IPS-15b (cell line): ENCODE data around the gene SLFNL1.

Experiments
- H3K27me3 ChIP-seq: one replicate; pipeline ENCODE4 v1.6.1; 2013; ENCODE audit warnings: low read length; ENCODE audit not compliant: control insufficient read depth, insufficient read depth
- H3K36me3 ChIP-seq: one replicate; pipeline ENCODE4 v1.6.1; 2013; ENCODE audit warnings: low read length; ENCODE audit not compliant: control insufficient read depth, insufficient read depth
- H3K4me1 ChIP-seq: one replicate; pipeline ENCODE4 v1.6.1; 2013; ENCODE audit warnings: mild to moderate bottlenecking, low read length; ENCODE audit not compliant: control insufficient read depth, insufficient read depth
- H3K4me3 ChIP-seq: one replicate; pipeline ENCODE4 v1.5.1; 2013; ENCODE audit warnings: low read depth, low read length
- H3K9ac ChIP-seq: one replicate; pipeline ENCODE4 v1.6.1; 2013; ENCODE audit warnings: low read depth, mild to moderate bottlenecking, low read length
- H3K9me3 ChIP-seq: one replicate; pipeline ENCODE4 v1.6.1; 2013; ENCODE audit warnings: mild to moderate bottlenecking, low read length; ENCODE audit not compliant: control insufficient read depth, insufficient read depth

Gene SLFNL1

DNA sequence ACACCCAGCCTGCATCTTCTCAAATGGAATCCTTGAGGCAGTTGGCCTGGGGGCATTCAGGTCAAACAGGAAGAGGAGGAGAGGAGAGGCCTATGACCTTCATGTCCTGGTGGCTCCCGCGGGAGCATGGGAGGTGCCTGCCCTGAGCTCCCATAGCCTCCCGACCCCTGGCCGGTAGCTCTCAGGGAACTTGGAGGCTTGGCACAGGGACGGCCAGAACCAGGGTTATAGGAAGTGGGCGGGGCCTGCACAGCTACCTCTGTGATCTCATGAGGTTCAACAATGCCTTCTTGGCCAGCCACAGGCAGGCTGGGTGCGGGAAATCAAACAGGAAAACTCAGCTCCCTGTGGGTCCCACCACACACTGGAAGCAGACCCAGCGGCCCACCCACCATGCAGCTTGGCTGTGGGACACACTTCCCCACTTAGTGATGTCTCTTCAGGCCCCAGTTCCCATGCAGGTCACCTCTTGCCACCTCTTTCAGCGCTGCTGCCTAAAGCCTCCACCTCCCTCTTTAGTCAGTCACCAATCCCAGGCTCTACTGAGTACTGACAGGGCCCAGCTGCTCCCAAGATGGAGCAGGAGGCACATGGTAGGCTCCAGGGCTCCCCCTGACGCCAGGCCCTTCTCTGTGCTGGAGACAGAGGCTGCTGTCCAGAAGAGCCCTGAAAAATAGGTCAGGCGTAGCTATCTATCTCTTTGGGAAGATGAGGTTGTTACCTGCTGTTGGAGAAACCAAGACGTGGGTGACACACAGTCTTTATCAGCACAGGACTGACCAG lies at the start of gene SLFNL1:
Gene SLFNL1, minus strand, starts transcription at position 200 of the 783 bp plus-strand sequence. CDS start 1,065 bp downstream, outside the sequence.
- Histone ChIP-seq H3K9me3 (no peaks in the 10 kb centered on the region), H3K4me1 (peaks cover 2% of the 10 kb centered on the region), H3K36me3 (peaks cover 16% of the 10 kb centered on the region), H3K9ac (no peak within 1 kb of the TSS), H3K27me3 (no peaks in the 10 kb centered on the region), H3K4me3 (no peak within 1 kb of the TSS)

DNA sequence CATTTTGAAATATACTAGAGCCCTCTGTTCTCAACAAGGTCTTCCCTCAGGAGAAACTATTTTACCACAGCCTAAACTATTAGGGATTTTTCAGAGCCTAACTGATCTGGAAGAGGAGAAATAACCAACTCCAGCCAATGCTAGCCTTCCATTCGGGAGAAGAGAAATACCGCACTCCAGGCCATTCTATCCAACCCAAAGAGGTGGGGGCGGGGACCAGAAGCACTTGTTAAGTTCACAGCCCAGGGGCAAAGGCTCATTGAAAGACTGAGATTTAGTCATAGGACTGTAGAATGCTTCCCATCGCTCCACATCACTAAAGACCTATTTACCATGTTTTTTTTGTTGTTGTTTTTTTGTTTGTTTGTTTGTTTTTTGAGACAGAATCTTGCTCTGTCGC lies 35.4 kb upstream of the SLFNL1 start:
- no peak overlapping the region for H3K4me3 ChIP-seq
- peaks cover 2% of the 10 kb centered on the region for H3K4me1 ChIP-seq
- H3K9ac ChIP-seq: no peak overlapping the region
- no peaks in the 10 kb centered on the region for H3K9me3 ChIP-seq
- H3K27me3 ChIP-seq: no peaks in the 10 kb centered on the region
- no peaks in the 10 kb centered on the region for H3K36me3 ChIP-seq

DNA sequence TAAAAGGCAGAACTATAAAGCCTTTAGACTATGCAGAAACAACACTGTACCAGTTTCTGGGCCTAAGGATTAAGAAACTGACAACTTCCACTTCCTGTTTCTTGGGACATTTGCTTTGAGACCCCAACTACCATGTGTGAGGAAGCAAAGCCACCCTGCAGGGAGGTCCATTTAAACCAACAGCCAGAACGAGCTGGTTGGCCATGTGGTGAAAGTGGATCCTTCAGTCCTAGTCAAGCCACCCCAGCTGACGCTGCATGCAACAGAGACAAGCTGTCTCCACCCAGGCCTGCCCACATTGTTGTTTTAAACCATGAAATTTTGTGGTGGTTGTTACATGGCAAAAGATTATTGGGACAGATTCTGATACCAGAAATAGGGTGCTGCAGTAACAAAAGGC lies 31.8 kb upstream of the SLFNL1 start:
- Histone ChIP-seq H3K4me1 (peaks cover 2% of the 10 kb centered on the region), H3K4me3 (no peak overlapping the region), H3K9ac (no peak overlapping the region), H3K9me3 (no peaks in the 10 kb centered on the region), H3K36me3 (no peaks in the 10 kb centered on the region), H3K27me3 (no peaks in the 10 kb centered on the region)

DNA sequence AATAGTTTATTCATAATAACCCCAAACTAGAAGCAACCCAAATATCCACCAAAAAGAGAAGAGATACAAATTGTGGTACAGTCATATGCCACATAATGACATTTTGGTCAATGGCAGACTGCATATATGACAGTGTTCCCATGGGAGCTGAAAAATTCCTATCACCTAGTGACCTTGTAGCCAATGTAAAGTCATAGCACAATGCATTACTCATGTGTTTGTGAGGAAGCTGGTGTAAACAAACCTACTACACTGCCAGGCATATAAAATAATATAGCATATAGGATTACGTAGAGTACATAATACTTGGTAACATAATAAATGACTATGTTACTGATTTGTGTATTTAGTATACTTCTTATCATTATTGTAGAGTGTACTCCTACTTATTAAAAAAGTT lies 29.5 kb upstream of the SLFNL1 start:
- no peaks in the 10 kb centered on the region for H3K9me3 ChIP-seq
- H3K9ac ChIP-seq: no peak overlapping the region
- H3K36me3 ChIP-seq: no peaks in the 10 kb centered on the region
- H3K27me3 ChIP-seq: no peaks in the 10 kb centered on the region
- H3K4me3 ChIP-seq: no peak overlapping the region
- no peaks in the 10 kb centered on the region for H3K4me1 ChIP-seq

DNA sequence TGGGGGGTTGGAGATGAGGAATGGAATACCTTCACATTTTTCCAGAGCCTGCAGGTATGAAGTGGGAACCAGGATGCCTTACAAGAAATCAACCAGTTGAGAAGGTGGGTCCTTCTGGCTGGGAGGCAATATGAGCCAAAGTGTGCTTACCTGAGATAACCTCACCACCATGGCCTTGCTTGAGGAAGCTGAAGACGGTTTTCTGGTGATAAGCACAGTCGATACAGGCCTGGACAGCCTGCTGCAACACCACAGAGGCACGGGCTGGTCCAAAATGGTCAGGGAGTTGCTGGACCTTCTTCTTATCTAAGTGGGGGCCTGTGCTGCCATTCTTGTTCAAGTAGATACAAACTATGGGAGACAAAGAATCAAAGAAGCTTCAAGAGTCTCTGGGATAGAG lies 27.0 kb upstream of the SLFNL1 start:
- H3K27me3 ChIP-seq: no peaks in the 10 kb centered on the region
- H3K4me3 ChIP-seq: no peak overlapping the region
- H3K36me3 ChIP-seq: no peaks in the 10 kb centered on the region
- no peaks in the 10 kb centered on the region for H3K9me3 ChIP-seq
- no peak overlapping the region for H3K9ac ChIP-seq
- peaks cover 4% of the 10 kb centered on the region for H3K4me1 ChIP-seq

DNA sequence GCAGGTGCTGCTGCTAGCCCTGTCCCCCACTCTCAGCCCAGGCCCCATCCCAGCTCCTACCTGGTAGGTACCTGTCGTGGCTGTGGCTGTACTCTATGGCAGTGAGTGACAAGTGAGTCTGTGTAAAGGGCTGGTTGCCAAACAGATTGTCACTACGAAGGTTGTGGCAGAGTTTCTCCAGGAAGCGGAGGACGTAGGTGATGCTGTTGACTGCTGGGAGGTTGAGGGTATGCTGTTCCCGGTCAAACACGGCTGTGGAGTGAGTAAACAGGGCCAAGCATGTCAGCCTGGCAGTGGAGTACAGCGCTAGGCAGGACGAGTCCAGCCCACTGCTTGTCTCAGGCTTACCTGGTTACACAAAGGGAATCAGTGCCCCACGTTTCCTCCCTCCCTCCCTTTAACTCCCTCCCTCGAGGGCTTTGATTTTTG lies 24.8 kb upstream of the SLFNL1 start:
- H3K36me3 ChIP-seq: no peaks in the 10 kb centered on the region
- no peaks in the 10 kb centered on the region for H3K9me3 ChIP-seq
- H3K9ac ChIP-seq: no peak overlapping the region
- no peaks in the 10 kb centered on the region for H3K27me3 ChIP-seq
- no peak overlapping the region for H3K4me3 ChIP-seq
- H3K4me1 ChIP-seq: peaks cover 4% of the 10 kb centered on the region

DNA sequence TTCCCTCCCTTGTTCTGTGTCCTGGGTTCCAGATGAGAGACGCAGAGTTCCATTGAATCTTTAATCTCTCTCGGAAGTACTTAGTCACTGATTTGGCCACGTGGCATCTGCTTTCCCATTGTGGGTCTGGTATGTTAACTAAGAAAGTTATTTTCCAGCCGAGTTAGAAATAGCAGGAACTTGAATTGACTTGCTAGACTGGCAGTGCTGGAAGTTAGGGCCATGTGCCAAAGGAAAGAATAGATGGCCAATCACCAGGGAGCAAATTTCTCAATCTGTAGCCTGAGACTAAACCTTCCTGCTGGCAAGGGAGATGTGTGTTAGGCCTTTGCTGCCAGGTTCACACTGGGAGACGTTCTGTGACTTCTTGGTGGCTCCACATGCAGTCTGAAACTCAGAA lies 24.2 kb upstream of the SLFNL1 start:
- H3K9me3 ChIP-seq: no peaks in the 10 kb centered on the region
- H3K36me3 ChIP-seq: no peaks in the 10 kb centered on the region
- no peaks in the 10 kb centered on the region for H3K27me3 ChIP-seq
- H3K9ac ChIP-seq: no peak overlapping the region
- H3K4me3 ChIP-seq: no peak overlapping the region
- H3K4me1 ChIP-seq: peaks cover 4% of the 10 kb centered on the region

DNA sequence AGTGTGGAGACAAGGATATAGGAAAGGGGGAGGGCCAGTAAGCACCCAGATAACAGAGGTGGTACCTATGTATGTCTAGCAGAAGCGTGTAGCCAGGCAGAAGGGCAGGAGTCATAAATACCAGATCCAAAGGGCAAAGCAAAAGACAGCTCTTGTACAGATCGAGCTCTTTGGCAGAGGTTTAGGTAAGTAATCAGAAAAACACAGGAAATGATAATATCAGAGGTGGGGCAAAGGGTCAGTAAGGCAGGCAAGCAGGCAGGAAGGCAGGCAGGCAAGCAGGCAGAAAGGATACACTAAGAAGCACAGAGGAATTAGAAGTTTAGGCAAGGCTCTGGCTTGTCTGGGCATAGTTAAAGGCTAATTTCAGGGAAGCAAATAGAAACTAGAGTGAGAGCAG lies 22.7 kb upstream of the SLFNL1 start:
- no peak overlapping the region for H3K4me3 ChIP-seq
- H3K9ac ChIP-seq: no peak overlapping the region
- peaks cover 4% of the 10 kb centered on the region for H3K4me1 ChIP-seq
- no peaks in the 10 kb centered on the region for H3K36me3 ChIP-seq
- H3K9me3 ChIP-seq: no peaks in the 10 kb centered on the region
- H3K27me3 ChIP-seq: no peaks in the 10 kb centered on the region

DNA sequence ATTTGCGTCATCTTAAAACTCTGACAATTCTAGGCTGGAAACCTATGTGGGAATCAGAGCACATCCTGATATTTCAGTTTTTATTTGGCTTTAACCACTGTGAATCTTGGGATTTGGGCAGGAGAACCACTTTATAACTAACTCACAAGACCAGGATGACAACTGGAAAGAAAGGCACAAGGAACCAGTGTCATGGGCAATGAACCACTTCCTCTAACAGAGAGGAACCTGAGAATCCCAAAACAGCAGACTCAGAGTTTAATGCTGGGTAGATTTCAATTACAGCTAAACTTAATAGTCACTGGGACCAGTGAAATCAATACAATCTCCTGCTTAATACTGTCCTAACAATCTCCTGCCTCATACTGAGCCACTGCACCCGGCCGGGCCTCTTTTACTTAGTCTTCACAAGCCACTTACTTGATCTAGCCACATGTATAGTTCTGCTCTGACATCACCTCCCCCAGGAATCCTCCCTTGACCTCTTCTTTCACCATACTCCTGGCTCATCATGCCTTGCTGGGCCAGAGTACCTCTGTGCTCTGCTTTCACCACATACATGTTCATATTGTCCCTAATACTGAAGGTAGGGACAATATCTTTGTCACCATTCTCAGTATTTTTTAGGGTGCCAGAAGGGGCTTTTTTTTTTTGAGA lies 20.2 kb upstream of the SLFNL1 start:
- Histone ChIP-seq H3K36me3 (no peaks in the 10 kb centered on the region), H3K27me3 (no peaks in the 10 kb centered on the region), H3K4me3 (no peak overlapping the region)

DNA sequence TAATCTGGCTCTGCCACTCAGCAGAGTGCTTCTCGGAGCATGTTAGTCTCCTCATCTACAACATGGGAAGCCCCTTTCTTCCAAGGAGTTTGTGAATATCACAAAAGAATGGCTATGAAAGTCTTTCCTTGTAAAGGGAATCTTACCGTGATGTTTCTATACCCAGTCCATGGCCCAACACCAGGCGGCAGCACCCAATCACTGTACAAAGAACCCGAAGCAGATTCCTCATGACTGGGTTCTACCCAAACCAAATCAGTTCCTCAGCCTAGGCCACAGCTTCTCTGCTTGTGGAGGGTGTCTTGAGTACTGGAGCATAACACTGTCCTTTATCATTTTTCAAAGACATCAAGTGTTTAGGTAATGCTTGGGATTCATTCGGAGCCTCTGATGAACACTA lies 16.6 kb upstream of the SLFNL1 start:
- H3K4me1 ChIP-seq: peaks cover 2% of the 10 kb centered on the region
- H3K36me3 ChIP-seq: no peaks in the 10 kb centered on the region
- no peaks in the 10 kb centered on the region for H3K9me3 ChIP-seq
- H3K27me3 ChIP-seq: no peaks in the 10 kb centered on the region
- H3K4me3 ChIP-seq: no peak overlapping the region
- H3K9ac ChIP-seq: no peak overlapping the region

More for the DNA sequence above, 20.2 kb upstream of the SLFNL1 start:
- Histone ChIP-seq H3K9me3 (no peaks in the 10 kb centered on the region), H3K9ac (no peak overlapping the region), H3K4me1 (peaks cover 4% of the 10 kb centered on the region)

DNA sequence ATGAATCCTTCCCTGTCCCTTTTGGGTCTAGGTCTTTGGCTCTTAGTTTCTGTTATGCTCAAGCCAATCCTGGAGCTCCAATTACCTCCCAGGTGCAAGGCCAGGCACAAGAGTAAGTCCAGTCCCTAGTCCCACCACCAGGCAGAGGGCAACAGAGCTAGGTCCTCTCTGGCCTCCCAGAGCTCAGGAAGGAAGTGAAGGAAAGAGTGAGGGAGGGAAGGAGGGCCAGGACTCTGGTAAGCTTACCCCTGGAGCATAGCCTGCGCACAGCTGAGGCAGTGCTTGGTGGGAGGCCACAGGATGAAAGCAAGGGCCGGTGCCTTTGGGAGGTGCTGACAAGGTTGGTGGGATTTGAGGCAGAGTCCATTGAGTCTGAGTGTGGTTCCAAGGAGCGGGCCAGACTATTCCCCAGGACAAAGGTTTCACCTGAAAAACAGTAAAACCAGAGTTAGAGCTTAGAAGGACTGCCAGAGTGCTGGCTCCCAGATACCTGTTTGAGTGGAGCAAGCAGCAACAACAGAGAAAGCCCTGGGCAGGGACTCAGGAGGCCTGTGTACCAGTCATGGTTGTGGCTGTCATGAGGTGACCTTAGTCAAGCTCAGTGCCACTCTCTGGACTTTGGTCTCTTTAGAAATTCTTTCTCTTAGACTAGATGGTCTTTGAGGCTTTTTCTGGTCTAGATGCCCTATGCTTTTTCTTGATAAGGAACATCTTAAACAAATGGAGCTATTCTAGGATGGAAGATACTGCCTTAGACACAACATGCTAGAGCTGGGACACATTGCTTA lies 15.8 kb upstream of the SLFNL1 start:
- H3K4me1 ChIP-seq: peaks cover 2% of the 10 kb centered on the region
- H3K9ac ChIP-seq: no peak overlapping the region
- H3K36me3 ChIP-seq: no peaks in the 10 kb centered on the region
- no peak overlapping the region for H3K4me3 ChIP-seq
- H3K9me3 ChIP-seq: no peaks in the 10 kb centered on the region
- H3K27me3 ChIP-seq: no peaks in the 10 kb centered on the region
